ENCODE data around the gene PIK3C2B.

The PIK3C2B gene

DNA sequence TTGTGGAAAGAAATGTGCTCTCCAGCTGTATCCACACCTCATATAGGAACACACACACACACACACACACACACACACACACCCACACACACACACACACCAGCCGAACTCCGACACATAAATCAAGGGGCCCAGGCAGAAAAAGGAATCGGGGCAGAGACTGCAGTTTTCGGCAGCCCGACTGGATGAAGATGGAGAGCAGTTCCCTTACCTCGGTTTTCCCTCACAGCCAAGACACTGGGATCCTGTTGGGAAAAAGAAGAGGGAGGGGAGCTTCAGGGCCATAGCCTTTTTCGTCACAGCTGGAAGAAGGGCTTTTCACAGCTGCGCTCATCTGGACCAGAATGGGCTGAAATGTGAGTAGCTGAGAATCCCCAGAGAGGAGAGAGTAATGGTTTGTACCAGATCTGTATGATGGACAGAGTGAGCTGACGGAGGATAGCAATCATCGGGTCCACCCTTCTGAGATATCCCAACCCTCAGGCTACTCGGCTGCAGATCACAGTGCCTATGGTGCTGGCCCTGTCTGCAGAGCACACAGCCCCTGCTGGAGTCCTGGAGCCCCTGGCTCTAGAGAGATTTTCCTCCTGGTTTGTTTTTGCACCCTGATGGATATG lies 37.7 kb downstream of the PIK3C2B start:
- Mint-ChIP-seq H3K4me1 (peaks cover 59% of the 10 kb centered on the region), H3K4me3 (peak overlapping the region; percentile 58 to 65 (median 61)), H3K36me3 (ENCODE audit: low read depth) (peaks cover 52% of the 10 kb centered on the region), H3K27me3 (ENCODE audit: low read depth) (peaks cover 4% of the 10 kb centered on the region), H3K9me3 (no peaks in the 10 kb centered on the region), H3K27ac (peak overlapping the region; percentile 79 to 92 (median 88))
- TF ChIP-seq, protein P1, sequence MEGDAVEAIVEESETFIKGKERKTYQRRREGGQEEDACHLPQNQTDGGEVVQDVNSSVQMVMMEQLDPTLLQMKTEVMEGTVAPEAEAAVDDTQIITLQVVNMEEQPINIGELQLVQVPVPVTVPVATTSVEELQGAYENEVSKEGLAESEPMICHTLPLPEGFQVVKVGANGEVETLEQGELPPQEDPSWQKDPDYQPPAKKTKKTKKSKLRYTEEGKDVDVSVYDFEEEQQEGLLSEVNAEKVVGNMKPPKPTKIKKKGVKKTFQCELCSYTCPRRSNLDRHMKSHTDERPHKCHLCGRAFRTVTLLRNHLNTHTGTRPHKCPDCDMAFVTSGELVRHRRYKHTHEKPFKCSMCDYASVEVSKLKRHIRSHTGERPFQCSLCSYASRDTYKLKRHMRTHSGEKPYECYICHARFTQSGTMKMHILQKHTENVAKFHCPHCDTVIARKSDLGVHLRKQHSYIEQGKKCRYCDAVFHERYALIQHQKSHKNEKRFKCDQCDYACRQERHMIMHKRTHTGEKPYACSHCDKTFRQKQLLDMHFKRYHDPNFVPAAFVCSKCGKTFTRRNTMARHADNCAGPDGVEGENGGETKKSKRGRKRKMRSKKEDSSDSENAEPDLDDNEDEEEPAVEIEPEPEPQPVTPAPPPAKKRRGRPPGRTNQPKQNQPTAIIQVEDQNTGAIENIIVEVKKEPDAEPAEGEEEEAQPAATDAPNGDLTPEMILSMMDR (IDR thresholded peaks at IDR 0.05; ENCODE audit: unreplicated experiment in 3 of 3), result no peak

DNA sequence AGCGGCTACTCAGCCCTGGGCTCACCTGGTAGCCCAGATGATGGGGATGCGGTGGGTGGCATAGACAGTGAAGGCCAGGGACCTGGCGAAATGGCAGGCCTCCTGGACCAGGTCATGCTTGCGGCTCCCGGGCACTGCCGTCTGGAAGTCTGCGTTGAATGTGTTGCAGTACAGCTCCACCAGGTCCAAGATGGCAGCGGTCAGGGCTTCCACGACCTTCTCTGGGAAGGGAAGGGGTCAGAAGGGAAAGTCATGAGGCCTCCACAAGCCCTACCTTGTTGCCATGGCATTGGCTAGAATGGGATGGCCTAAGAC lies 38.8 kb downstream of the PIK3C2B start:
- TF ChIP-seq, protein P1 (IDR thresholded peaks at IDR 0.05; ENCODE audit: unreplicated experiment in 3 of 3), result no peak
- Mint-ChIP-seq H3K9me3 (no peaks in the 10 kb centered on the region), H3K4me1 (peaks cover 62% of the 10 kb centered on the region), H3K4me3 (no peak overlapping the region), H3K27ac (no peak overlapping the region), H3K36me3 (ENCODE audit: low read depth) (peaks cover 53% of the 10 kb centered on the region), H3K27me3 (ENCODE audit: low read depth) (no peaks in the 10 kb centered on the region)

DNA sequence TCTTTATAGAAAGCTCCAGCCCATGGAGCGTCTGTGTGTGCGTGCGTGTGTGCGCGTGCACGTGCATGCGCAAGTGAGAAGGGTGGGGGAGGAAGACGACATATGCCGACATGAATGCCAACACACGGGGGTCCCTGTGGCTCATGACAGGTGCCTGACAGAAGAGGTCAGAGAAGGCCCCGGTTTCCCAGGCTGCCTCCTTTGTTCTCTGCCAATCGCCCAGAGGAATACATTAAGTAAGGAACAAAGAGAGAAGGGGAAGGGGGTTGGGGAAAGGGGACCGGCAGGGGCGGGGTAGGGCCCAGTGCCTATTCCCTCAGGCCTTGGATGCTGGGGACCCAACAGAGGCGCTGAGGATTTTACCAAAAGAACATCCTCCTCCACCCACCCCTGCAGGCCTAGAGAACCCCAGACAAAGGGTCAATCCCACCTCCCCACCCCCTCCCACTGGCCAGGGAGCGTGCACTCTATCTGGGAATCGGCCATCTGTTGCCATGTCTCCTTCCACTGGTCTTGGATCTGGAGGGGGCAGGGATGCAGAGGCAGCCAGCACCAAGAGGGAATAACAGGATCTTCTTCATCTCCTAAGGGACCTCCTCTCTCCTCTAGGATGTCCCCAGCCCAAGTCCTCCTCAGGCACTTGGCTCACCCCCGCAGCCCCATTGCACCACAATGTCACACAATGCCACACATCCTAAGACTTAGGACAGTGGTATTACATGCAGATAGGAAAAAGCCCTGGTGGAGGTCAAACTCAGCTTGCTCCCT lies 39.4 kb downstream of the PIK3C2B start:
- Mint-ChIP-seq H3K9me3 (no peaks in the 10 kb centered on the region), H3K27me3 (ENCODE audit: low read depth) (no peaks in the 10 kb centered on the region), H3K4me3 (no peak overlapping the region), H3K27ac (peak overlapping the region in 2 of 3 experiments; percentile 23 to 82), H3K4me1 (peaks cover 60% of the 10 kb centered on the region), H3K36me3 (ENCODE audit: low read depth) (peaks cover 50% of the 10 kb centered on the region)
- TF ChIP-seq, protein P1 (IDR thresholded peaks at IDR 0.05; ENCODE audit: unreplicated experiment in 3 of 3), result no peak

DNA sequence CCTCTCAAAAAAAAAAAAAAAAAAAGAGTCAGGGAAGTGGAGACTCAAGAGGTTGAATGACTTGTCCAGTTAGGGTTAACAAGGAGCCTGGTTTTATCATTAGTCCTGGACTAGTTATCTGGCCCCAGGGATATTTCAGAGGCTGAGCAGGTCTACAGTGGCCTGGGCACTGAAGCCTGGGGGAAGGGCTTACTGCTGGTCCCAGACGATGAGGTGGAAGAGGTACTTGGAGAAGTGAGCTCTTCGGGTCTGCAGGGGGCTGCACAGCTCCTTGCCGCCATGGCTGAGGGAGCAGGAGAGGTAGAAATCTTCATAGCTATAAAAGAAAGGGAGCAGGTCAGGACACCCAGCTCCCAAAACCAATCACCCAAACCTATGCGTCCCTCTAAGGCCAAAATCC lies 40.1 kb downstream of the PIK3C2B start:
- Mint-ChIP-seq H3K4me1 (peaks cover 60% of the 10 kb centered on the region), H3K4me3 (no peak overlapping the region), H3K36me3 (ENCODE audit: low read depth) (peaks cover 44% of the 10 kb centered on the region), H3K27ac (peak overlapping the region in 2 of 3 experiments; percentile 23 to 42), H3K9me3 (no peaks in the 10 kb centered on the region), H3K27me3 (ENCODE audit: low read depth) (no peaks in the 10 kb centered on the region)
- TF ChIP-seq, protein P1 (IDR thresholded peaks at IDR 0.05; ENCODE audit: unreplicated experiment in 3 of 3), result no peak

DNA sequence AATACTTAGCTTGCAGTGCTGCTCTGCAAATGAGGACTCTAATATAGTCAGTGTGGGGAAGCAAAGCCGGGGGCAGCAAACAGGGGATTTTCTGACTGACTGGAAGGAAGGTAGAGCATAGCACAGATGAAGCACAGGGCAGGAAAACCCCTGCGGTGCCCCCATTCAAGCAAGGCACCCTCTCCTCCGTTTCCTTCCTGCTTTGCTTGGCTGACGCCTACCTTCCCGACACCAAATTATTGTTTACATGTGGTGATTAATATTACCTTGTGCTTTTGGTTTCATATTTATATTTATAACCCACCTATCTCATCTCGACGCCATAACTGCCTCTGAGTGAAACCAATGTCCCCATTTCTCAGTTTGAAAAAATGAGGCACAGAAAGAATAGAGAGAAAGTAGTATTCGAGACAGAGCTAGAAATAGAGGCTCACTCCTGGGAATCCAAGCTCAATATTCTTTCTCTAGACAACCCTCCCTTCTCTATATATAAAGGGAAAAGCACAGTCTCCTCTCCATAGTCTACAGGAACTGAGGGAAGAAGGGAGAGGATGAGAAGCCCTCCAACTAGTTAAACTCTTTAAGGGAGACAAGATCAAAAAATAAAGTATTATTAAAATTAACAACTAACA lies 41.3 kb downstream of the PIK3C2B start:
- Mint-ChIP-seq H3K27me3 (ENCODE audit: low read depth) (no peaks in the 10 kb centered on the region), H3K36me3 (ENCODE audit: low read depth) (peaks cover 48% of the 10 kb centered on the region), H3K4me3 (no peak overlapping the region), H3K4me1 (peaks cover 65% of the 10 kb centered on the region), H3K27ac (no peak overlapping the region), H3K9me3 (no peaks in the 10 kb centered on the region)
- TF ChIP-seq, protein P1 (IDR thresholded peaks at IDR 0.05; ENCODE audit: unreplicated experiment in 3 of 3), result no peak
